NCI-H2029 treated with DMSO at 0.1 percent for 48 hours (cell line): ENCODE results near the gene CTDSPL.

Experiments
- DNase-seq: peaks from one replicate; lab custom pipeline; 2025; lab: John Stamatoyannopoulos, UW

Gene CTDSPL

GRCh38 chr3:37853691-37854413 lies 7.8 kb upstream of the CTDSPL start:
- no peak for DNase-seq

GRCh38 chr3:37855363-37855970 lies 6.2 kb upstream of the CTDSPL start:
- peak; percentile 73 for DNase-seq

GRCh38 chr3:37856381-37856780 lies 5.3 kb upstream of the CTDSPL start:
- no peak for DNase-seq

GRCh38 chr3:37858742-37859141 lies 2.9 kb upstream of the CTDSPL start:
- DNase-seq: no peak

- no peak for DNase-seq
Measured at GRCh38 chr3:37859354-37859753, 2.3 kb upstream of the CTDSPL start.

GRCh38 chr3:37859908-37860199 lies 1.8 kb upstream of the CTDSPL start:
- no peak for DNase-seq

- no peak for DNase-seq
Measured at GRCh38 chr3:37862219-37862902, 681 bp downstream of the CTDSPL start.

GRCh38 chr3:37862903-37863815 lies 1.5 kb downstream of the CTDSPL start:
- DNase-seq: peak; percentile 10

- DNase-seq: peak; percentile 96
Measured at GRCh38 chr3:37863949-37864822, 2.5 kb downstream of the CTDSPL start.

- no peak for DNase-seq
Measured at GRCh38 chr3:37864904-37865303, 3.2 kb downstream of the CTDSPL start.

- no peak for DNase-seq
Measured at GRCh38 chr3:37867144-37867543, 5.5 kb downstream of the CTDSPL start.

GRCh38 chr3:37871858-37872257 lies 10.2 kb downstream of the CTDSPL start:
- no peak for DNase-seq

GRCh38 chr3:37872413-37873160 lies 10.9 kb downstream of the CTDSPL start:
- DNase-seq: no peak

GRCh38 chr3:37876279-37876678 lies 14.6 kb downstream of the CTDSPL start:
- no peak for DNase-seq

- no peak for DNase-seq
Measured at GRCh38 chr3:37882711-37883110, 21.0 kb downstream of the CTDSPL start.

- DNase-seq: no peak
Measured at GRCh38 chr3:37885814-37886213, 24.1 kb downstream of the CTDSPL start.

GRCh38 chr3:37886395-37886794 lies 24.7 kb downstream of the CTDSPL start:
- no peak for DNase-seq

- DNase-seq: peak; percentile 36
Measured at GRCh38 chr3:37887062-37887461, 25.4 kb downstream of the CTDSPL start.

GRCh38 chr3:37887824-37888223 lies 26.1 kb downstream of the CTDSPL start:
- no peak for DNase-seq

GRCh38 chr3:37888421-37888820 lies 26.7 kb downstream of the CTDSPL start:
- no peak for DNase-seq

GRCh38 chr3:37890522-37890921 lies 28.8 kb downstream of the CTDSPL start:
- DNase-seq: no peak
